Upper lobe of left lung (tissue), 6 donors: Measurements from ENCODE around the gene GYS2. TPM values are rescaled to one million over a fixed set of nuclear protein-coding genes. Genes with fewer than 3 reads are reported as not detected.

Experiments
- ATAC-seq, 2 donors: fragments of 200-7000 bp; cut with Tn5 transposase; one replicate each; pipeline ENCODE4 v1.9.1; 2022; ENCODE audit warnings: mild to moderate bottlenecking in 2 of 2, moderate library complexity in 2 of 2; ENCODE audit not compliant: low FRiP score in 2 of 2
- DNase-seq, 2 donors: peaks; one replicate each; pipeline ENCODE4 v3.0.0-alpha.2; 2019 to 2020
- H3K27ac ChIP-seq, 4 donors: fragments of 200-600 bp; sonication (generic); one replicate each; pipeline ENCODE4 v1.5.1; 2016 to 2019
- H3K27me3 ChIP-seq, 4 donors: fragments of 200-600 bp; sonication (generic); one replicate each; pipeline ENCODE4 v1.5.1; 2017 to 2019
- H3K36me3 ChIP-seq, 4 donors: fragments of 200-600 bp; sonication (generic); one replicate each; pipeline ENCODE4 v1.5.1; 2016 to 2019
- H3K4me1 ChIP-seq, 4 donors: fragments of 200-600 bp; sonication (generic); one replicate each; pipeline ENCODE4 v1.5.1; 2018 to 2019
- H3K4me3 ChIP-seq, 4 donors: fragments of 200-600 bp; sonication (generic); one replicate each; pipeline ENCODE4 v1.5.1; 2017 to 2019; ENCODE audit warnings: mild to moderate bottlenecking in 2 of 4, moderate library complexity in 1 of 4
- H3K9me3 ChIP-seq, 4 donors: fragments of 200-600 bp; sonication (generic); one replicate each; pipeline ENCODE4 v1.5.1; 2018 to 2019
- CTCF ChIP-seq, 6 experiments: fragments of 450-650 bp in 4 of 6; fragments of 200-600 bp in 2 of 6; sonication (generic) in 2 of 6; IDR thresholded peaks; one replicate each; pipeline ENCODE4 v1.5.1; 2016 to 2019; ENCODE audit warnings: antibody characterized with exemption in 6 of 6
- EP300 ChIP-seq, 4 donors: sonication (generic); formaldehyde crosslinking; IDR thresholded peaks; one replicate each; pipeline ENCODE4 v1.5.1; 2017; ENCODE audit warnings: antibody characterized with exemption in 4 of 4, control low read depth in 2 of 4
- POLR2A ChIP-seq, 4 donors: fragments of 450-650 bp; IDR thresholded peaks; one replicate each; pipeline ENCODE4 v1.5.1; 2016 to 2017; ENCODE audit warnings: antibody characterized with exemption in 4 of 4, mild to moderate bottlenecking in 2 of 4
- POLR2AphosphoS5 ChIP-seq, 2 donors: sonication (generic); formaldehyde crosslinking; IDR thresholded peaks; one replicate each; pipeline ENCODE4 v1.5.1; 2017; ENCODE audit warnings: antibody characterized with exemption in 2 of 2
- WGBS, 2 donors: methylation state at CpG; one replicate each; pipeline ENCODE4 v1.1.5; 2017 to 2018; 5-methylcytosine and 5-hydroxymethylcytosine counted together
- total RNA-seq, 6 donors: library from RNA; depleted of rRNA in 4 of 6; stranded (reverse); fragments of >200 nt in 4 of 6; gene quantifications; one replicate each; pipeline versions ENCODE4 v1.1.0 to v1.2.1, GENCODE V29; 2016 to 2021
- donor health status: DM: no; HTN: no; CAD: no; lungs with moderate emphysema.
- donor health status: DM: no; HTN: yes; CAD: no; lungs with severe emphysema.

Gene GYS2
- total RNA-seq, 6 donors from 2014 or later = 0.55 TPM; not detected in 5

GRCh38 chr12:21552635-21553328 lies 51.9 kb downstream of the GYS2 start:
- Histone ChIP-seq H3K27me3 (no peaks in the 10 kb centered on the region), H3K4me1 (no peaks in the 10 kb centered on the region), H3K4me3 (no peak overlapping the region), H3K36me3 (no peaks in the 10 kb centered on the region), H3K9me3 (no peaks in the 10 kb centered on the region), H3K27ac (peak overlapping the region in 1 of 4 donors; percentile 58)
- no peak for ATAC-seq
- TF ChIP-seq POLR2A (IDR thresholded peaks at IDR 0.05) = no peak
- TF ChIP-seq POLR2AphosphoS5 (IDR thresholded peaks at IDR 0.05) = no peak
- no peak for TF ChIP-seq EP300 (IDR thresholded peaks at IDR 0.05)
- no peak for TF ChIP-seq CTCF (IDR thresholded peaks at IDR 0.05)
- no peak for DNase-seq
- WGBS, 2 donors = 65 to 80% methylated on average over 6 of the region's 6 CpGs

GRCh38 chr12:21551841-21552465 lies 52.7 kb downstream of the GYS2 start:
- Histone ChIP-seq H3K27ac (peak overlapping the region; percentile 3 to 58 (median 34)), H3K9me3 (no peaks in the 10 kb centered on the region), H3K4me3 (no peak overlapping the region), H3K27me3 (no peaks in the 10 kb centered on the region), H3K36me3 (no peaks in the 10 kb centered on the region), H3K4me1 (no peaks in the 10 kb centered on the region)
- ATAC-seq (no peak), DNase-seq (no peak)
- TF ChIP-seq POLR2A (IDR thresholded peaks at IDR 0.05) (no peak), EP300 (IDR thresholded peaks at IDR 0.05) (no peak), POLR2AphosphoS5 (IDR thresholded peaks at IDR 0.05) (no peak), CTCF (IDR thresholded peaks at IDR 0.05) (no peak)
- WGBS, 2 donors = 43 to 46% methylated on average over 4 of the region's 4 CpGs

- 63 to 76% methylated on average over 1 of the region's 1 CpG for WGBS, 2 donors
- Histone ChIP-seq H3K9me3 (no peaks in the 10 kb centered on the region), H3K27me3 (no peaks in the 10 kb centered on the region), H3K27ac (no peak overlapping the region), H3K36me3 (no peaks in the 10 kb centered on the region), H3K4me3 (no peak overlapping the region), H3K4me1 (no peaks in the 10 kb centered on the region)
- ATAC-seq (no peak), DNase-seq (no peak)
- TF ChIP-seq CTCF (IDR thresholded peaks at IDR 0.05) (no peak), POLR2AphosphoS5 (IDR thresholded peaks at IDR 0.05) (no peak), EP300 (IDR thresholded peaks at IDR 0.05) (no peak), POLR2A (IDR thresholded peaks at IDR 0.05) (no peak)
These were observed 57.2 kb downstream of the GYS2 start for GRCh38 chr12:21547437-21547836.

- Histone ChIP-seq H3K4me3 (no peak overlapping the region), H3K27me3 (no peaks in the 10 kb centered on the region), H3K4me1 (no peaks in the 10 kb centered on the region), H3K9me3 (no peaks in the 10 kb centered on the region), H3K36me3 (no peaks in the 10 kb centered on the region), H3K27ac (no peak overlapping the region)
- no peak for TF ChIP-seq POLR2A (IDR thresholded peaks at IDR 0.05)
- TF ChIP-seq EP300 (IDR thresholded peaks at IDR 0.05) = no peak
- no peak for TF ChIP-seq CTCF (IDR thresholded peaks at IDR 0.05)
- no peak for TF ChIP-seq POLR2AphosphoS5 (IDR thresholded peaks at IDR 0.05)
- DNase-seq (no peak), ATAC-seq (no peak)
- 0 to 30% methylated on average over 1 of the region's 1 CpG for WGBS, 2 donors
These were observed 57.9 kb downstream of the GYS2 start for GRCh38 chr12:21546716-21547115.
